Right atrium auricular region (tissue), 2 donors: ENCODE measurements around the gene SATB2. TPM values are rescaled to one million over a fixed set of nuclear protein-coding genes. Genes with fewer than 3 reads are reported as not detected.

Source experiments
- DNase-seq: peaks from one replicate; pipeline ENCODE4 v3.0.0-alpha.2; 2019; ENCODE audit warnings: low spot score
- H3K27ac ChIP-seq, 2 donors: fragments of 200-600 bp; sonication (generic); 1 replicate in 1 of 2; 2 replicates in 1 of 2; pipeline ENCODE4 v1.5.1; 2016 to 2019
- H3K27me3 ChIP-seq, 2 donors: fragments of 200-600 bp; sonication (generic); one replicate each; pipeline versions ENCODE4 v1.5.1 to v1.6.0; 2017 to 2019
- H3K36me3 ChIP-seq: fragments of 200-600 bp; sonication (generic); one replicate; pipeline ENCODE4 v1.5.1; 2016
- H3K4me1 ChIP-seq, 2 donors: fragments of 200-600 bp; sonication (generic); one replicate each; pipeline versions ENCODE4 v1.5.1 to v1.6.0; 2017 to 2019
- H3K4me3 ChIP-seq, 2 donors: fragments of 200-600 bp; sonication (generic); 1 replicate in 1 of 2; 2 replicates in 1 of 2; pipeline ENCODE4 v1.5.1; 2017 to 2019; ENCODE audit warnings: mild to moderate bottlenecking in 1 of 2, moderate library complexity in 1 of 2
- H3K9me3 ChIP-seq, 2 donors: fragments of 200-600 bp; sonication (generic); one replicate each; pipeline ENCODE4 v1.5.1; 2019
- total RNA-seq, 2 donors: library from RNA; depleted of rRNA; stranded (reverse); fragments of >200 nt; gene quantifications; one replicate each; pipeline ENCODE4 v1.1.0, GENCODE V29; 2016
- TF ChIP-seq, protein P1 (sequence below), 2 donors: fragments of 200-600 bp; sonication (generic); IDR thresholded peaks; one replicate each; pipeline ENCODE4 v1.5.1; 2019; ENCODE audit warnings: antibody characterized with exemption in 2 of 2

The SATB2 gene
- total RNA-seq, 2 donors from 2014 or later = 1.0 to 1.2 TPM

DNA sequence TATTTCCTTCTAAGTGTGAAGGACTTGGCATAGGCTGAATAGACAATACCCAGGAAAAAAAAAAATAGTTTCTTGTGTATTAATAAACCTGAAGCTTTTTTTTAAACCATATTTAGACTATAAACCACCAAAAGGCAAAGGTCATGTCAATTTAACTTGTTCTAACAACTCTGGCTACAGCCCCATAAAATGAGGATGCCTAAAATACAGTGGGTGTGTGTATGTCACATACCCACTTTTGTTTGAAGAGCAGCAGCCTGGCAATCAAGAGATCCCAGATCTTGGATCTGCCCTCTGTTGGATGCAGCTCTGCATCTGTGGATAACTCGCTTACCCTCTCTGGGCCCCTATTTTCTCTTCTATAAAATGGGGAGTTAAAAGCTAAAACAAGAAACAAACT is 65.4 kb downstream of the SATB2 start:
- no peak for DNase-seq
- Histone ChIP-seq H3K4me3 (no peak overlapping the region), H3K27ac (no peak overlapping the region), H3K36me3 (no peaks in the 10 kb centered on the region), H3K9me3 (no peaks in the 10 kb centered on the region), H3K4me1 (no peaks in the 10 kb centered on the region), H3K27me3 (no peaks in the 10 kb centered on the region)
- TF ChIP-seq, protein P1, sequence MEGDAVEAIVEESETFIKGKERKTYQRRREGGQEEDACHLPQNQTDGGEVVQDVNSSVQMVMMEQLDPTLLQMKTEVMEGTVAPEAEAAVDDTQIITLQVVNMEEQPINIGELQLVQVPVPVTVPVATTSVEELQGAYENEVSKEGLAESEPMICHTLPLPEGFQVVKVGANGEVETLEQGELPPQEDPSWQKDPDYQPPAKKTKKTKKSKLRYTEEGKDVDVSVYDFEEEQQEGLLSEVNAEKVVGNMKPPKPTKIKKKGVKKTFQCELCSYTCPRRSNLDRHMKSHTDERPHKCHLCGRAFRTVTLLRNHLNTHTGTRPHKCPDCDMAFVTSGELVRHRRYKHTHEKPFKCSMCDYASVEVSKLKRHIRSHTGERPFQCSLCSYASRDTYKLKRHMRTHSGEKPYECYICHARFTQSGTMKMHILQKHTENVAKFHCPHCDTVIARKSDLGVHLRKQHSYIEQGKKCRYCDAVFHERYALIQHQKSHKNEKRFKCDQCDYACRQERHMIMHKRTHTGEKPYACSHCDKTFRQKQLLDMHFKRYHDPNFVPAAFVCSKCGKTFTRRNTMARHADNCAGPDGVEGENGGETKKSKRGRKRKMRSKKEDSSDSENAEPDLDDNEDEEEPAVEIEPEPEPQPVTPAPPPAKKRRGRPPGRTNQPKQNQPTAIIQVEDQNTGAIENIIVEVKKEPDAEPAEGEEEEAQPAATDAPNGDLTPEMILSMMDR (IDR thresholded peaks at IDR 0.05) = no peak

DNA sequence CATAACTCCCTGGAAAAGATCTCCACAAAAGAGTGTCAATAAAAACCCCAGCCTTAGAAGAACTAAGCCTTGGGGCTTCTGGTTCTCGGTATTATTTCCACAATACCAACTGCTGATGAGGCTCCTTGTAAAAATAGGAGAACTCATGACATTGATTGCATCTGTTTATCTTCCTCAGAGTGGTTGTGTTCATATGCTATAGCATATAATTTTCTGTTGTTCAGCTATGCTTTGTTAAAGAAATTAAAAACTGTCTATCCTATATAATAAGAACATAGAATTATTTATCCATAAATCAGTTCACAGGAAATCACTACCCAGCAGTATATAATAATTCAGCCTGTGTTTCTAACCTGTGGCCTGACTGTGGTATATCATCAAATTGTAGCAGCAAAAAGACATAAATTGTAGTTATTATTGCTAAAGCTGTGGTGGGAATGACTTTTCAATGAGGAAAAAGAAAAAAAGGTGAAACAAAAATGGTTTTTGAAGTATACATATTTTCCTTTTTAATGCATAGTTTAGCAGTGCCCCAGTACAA is 68.9 kb downstream of the SATB2 start:
- TF ChIP-seq, protein P1 (IDR thresholded peaks at IDR 0.05) = no peak
- Histone ChIP-seq H3K27me3 (no peaks in the 10 kb centered on the region), H3K4me3 (no peak overlapping the region), H3K4me1 (no peaks in the 10 kb centered on the region), H3K9me3 (no peaks in the 10 kb centered on the region), H3K36me3 (no peaks in the 10 kb centered on the region), H3K27ac (no peak overlapping the region)
- DNase-seq = no peak

DNA sequence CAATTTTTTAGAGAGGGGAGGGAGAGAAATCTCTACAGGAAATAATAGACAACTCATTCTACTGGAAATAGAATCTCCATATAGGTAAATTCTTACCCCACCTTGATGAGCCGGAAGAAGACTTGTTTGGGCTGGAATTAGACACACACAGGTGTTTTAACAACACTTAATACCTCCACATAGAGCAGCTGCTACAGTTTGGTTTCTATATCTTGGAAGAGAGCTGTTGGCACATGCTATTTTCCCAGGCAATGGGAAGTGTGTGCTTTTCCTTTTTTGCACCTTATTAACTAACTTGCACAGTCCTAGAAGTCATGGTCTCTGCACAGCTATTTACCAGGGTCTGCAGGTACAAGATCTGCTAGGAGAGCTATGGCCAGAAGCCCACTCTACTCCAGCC is 73.7 kb downstream of the SATB2 start:
- no peaks in the 10 kb centered on the region for H3K9me3 ChIP-seq
- no peaks in the 10 kb centered on the region for H3K27me3 ChIP-seq
- H3K4me1 ChIP-seq = no peaks in the 10 kb centered on the region
- no peak for DNase-seq
- TF ChIP-seq, protein P1 (IDR thresholded peaks at IDR 0.05) = no peak
- no peak overlapping the region for H3K27ac ChIP-seq
- H3K4me3 ChIP-seq = no peak overlapping the region
- H3K36me3 ChIP-seq = no peaks in the 10 kb centered on the region

DNA sequence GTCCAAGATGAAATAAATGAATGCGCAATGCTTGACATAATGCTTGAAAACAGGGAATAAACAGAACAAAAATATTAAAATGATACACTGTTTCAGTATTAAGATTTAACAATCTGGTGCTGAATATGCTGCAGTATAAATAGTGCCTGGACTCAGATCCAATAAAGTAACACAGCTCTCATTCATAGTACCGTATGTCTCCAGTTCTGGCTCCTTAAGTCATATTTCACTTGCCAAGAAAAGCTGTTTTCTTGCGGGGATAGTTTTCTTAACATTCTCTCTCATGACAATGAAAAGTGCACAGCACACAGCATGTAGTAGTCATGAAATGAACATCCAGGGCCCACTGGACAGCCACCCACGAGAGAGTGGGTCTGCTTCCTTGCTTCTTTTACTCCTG is 74.7 kb downstream of the SATB2 start:
- no peak for DNase-seq
- no peak overlapping the region for H3K4me3 ChIP-seq
- TF ChIP-seq, protein P1 (IDR thresholded peaks at IDR 0.05) = no peak
- no peaks in the 10 kb centered on the region for H3K9me3 ChIP-seq
- no peaks in the 10 kb centered on the region for H3K4me1 ChIP-seq
- no peaks in the 10 kb centered on the region for H3K27me3 ChIP-seq
- no peaks in the 10 kb centered on the region for H3K36me3 ChIP-seq
- H3K27ac ChIP-seq = no peak overlapping the region

DNA sequence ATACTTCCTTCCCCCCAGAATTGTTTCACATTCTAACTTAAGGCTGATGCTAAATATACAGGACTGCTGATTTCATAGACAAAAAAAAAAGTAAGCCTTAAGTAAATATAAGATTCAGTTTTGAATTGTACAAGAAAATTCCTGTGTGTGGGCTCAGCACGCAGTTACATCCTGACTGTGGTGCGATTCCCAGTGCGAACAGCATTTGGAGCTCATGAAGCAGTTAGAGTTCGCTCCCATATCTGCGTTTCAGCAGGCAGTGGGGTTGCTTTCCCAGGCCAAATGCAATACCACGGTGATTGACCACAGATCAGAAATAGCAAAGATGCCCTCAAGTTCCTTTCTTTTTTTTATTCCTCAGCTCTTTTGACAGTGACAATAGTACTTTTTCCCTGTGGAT is 75.6 kb downstream of the SATB2 start:
- Histone ChIP-seq H3K4me1 (no peaks in the 10 kb centered on the region), H3K9me3 (no peaks in the 10 kb centered on the region), H3K36me3 (no peaks in the 10 kb centered on the region), H3K4me3 (no peak overlapping the region), H3K27me3 (no peaks in the 10 kb centered on the region), H3K27ac (no peak overlapping the region)
- TF ChIP-seq, protein P1 (IDR thresholded peaks at IDR 0.05) = no peak
- DNase-seq = no peak

DNA sequence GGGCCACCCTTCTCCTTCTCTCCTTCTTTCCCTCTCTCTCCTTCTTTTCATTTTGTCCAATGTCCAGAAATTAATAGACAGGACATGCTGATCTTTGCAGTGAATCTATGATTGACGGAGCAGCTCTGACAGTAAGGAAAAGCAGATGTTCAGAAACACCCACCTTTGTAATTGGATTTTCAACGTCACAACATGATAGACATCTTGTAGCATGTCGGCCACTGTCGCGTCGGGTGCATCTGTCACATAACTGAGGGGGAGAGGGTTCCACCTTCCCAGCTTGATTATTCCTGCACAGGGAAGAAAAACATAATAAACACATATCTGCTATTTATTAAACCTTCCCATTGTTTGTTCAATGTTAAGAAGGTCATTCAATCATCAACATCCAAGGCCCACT is 76.2 kb downstream of the SATB2 start:
- no peak overlapping the region for H3K27ac ChIP-seq
- H3K27me3 ChIP-seq = no peaks in the 10 kb centered on the region
- no peaks in the 10 kb centered on the region for H3K36me3 ChIP-seq
- TF ChIP-seq, protein P1 (IDR thresholded peaks at IDR 0.05) = no peak
- H3K4me1 ChIP-seq = no peaks in the 10 kb centered on the region
- H3K4me3 ChIP-seq = no peak overlapping the region
- no peaks in the 10 kb centered on the region for H3K9me3 ChIP-seq
- no peak for DNase-seq
